HepG2 (cell line): Measurements from ENCODE around the gene CSNK1D. TPM values are rescaled to one million over a fixed set of nuclear protein-coding genes. Genes with fewer than 3 reads are reported as not detected.

Experiments used
- ADNP ChIP-seq: sonication (generic); formaldehyde crosslinking; IDR thresholded peaks from 2 replicates; pipeline ENCODE4 v1.4.0; 2020; ENCODE audit warnings: missing genetic modification reagents
- CCDC6 ChIP-seq: sonication (generic); formaldehyde crosslinking; IDR thresholded peaks from 2 replicates; pipeline ENCODE4 v1.8.1; 2022; ENCODE audit warnings: mild to moderate bottlenecking, missing genetic modification reagents, moderate library complexity
- EP300 ChIP-seq, 3 experiments: sonication (generic) in 1 of 3; formaldehyde crosslinking in 1 of 3; IDR thresholded peaks; 2 replicates each; pipeline versions ENCODE4 v1.5.1 to v1.6.1; 2011 to 2020; ENCODE audit warnings: low read depth in 2 of 3, low read length in 2 of 3, borderline replicate concordance in 1 of 3, improper control_type of control experiment in 1 of 3, mild to moderate bottlenecking in 1 of 3, missing genetic modification reagents in 1 of 3, moderate library complexity in 1 of 3
- GFI1 ChIP-seq: sonication (generic); formaldehyde crosslinking; IDR thresholded peaks from 2 replicates; pipeline ENCODE4 v1.5.0; 2020; ENCODE audit warnings: missing genetic modification reagents, mild to moderate bottlenecking, borderline replicate concordance
- NFE2L1 ChIP-seq: sonication (generic); formaldehyde crosslinking; IDR thresholded peaks from 2 replicates; pipeline ENCODE4 v1.4.0; 2020; ENCODE audit warnings: missing genetic modification reagents, mild to moderate bottlenecking, borderline replicate concordance
- RXRB ChIP-seq: IDR thresholded peaks from 2 replicates; pipeline ENCODE4 v1.6.1; 2016; ENCODE audit warnings: borderline replicate concordance, missing genetic modification reagents, missing compliant biosample characterization
- SIX4 ChIP-seq: sonication (generic); formaldehyde crosslinking; IDR thresholded peaks from 2 replicates; pipeline ENCODE4 v1.4.0; 2020; ENCODE audit warnings: missing genetic modification reagents
- THAP11 ChIP-seq: IDR thresholded peaks from 2 replicates; pipeline ENCODE4 v1.6.1; 2016; ENCODE audit warnings: missing biosample characterization, missing genetic modification reagents
- ZBTB38 ChIP-seq: sonication (generic); formaldehyde crosslinking; IDR thresholded peaks from 2 replicates; pipeline ENCODE4 v1.5.1; 2020; ENCODE audit warnings: mild to moderate bottlenecking, missing genetic modification reagents
- ZMAT3 ChIP-seq: sonication (generic); formaldehyde crosslinking; conservative IDR thresholded peaks from 2 replicates; pipeline ENCODE4 v1.7.0; 2021; ENCODE audit warnings: missing genetic modification reagents
- ZNF556 ChIP-seq: sonication (generic); formaldehyde crosslinking; IDR thresholded peaks from 2 replicates; pipeline ENCODE4 v1.4.0; 2020; ENCODE audit warnings: mild to moderate bottlenecking, missing genetic modification reagents, borderline replicate concordance
- ZNF558 ChIP-seq: sonication (generic); formaldehyde crosslinking; IDR thresholded peaks from 2 replicates; pipeline ENCODE4 v1.9.0; 2022; ENCODE audit warnings: mild to moderate bottlenecking, missing genetic modification reagents, borderline replicate concordance
- ZSCAN9 ChIP-seq: IDR thresholded peaks from 2 replicates; pipeline ENCODE4 v1.6.1; 2016; ENCODE audit warnings: borderline replicate concordance
- polyA plus RNA-seq, 8 experiments: library from polyadenylated mRNA; depleted of rRNA in 3 of 8; stranded (reverse) in 7 of 8; unstranded in 1 of 8; fragments of >200 nt; fragmentation: Illumina TruSeq in 4 of 8; extraction: Trizol in 4 of 8; gene quantifications; 2 replicates each; pipeline versions ENCODE4 v1.2.1 to v1.2.3, GENCODE V29; 2011 to 2016; ENCODE audit warnings: low read depth in 4 of 8, missing spikeins in 1 of 8, mixed read lengths in 1 of 8; ENCODE audit not compliant: insufficient read depth in 1 of 8
- total RNA-seq, 5 experiments: library from RNA; depleted of rRNA; stranded (reverse); fragments of >200 nt; fragmentation: Illumina TruSeq; extraction: Trizol; gene quantifications; 2 replicates each; pipeline ENCODE4 v1.2.3, GENCODE V29; 2016; ENCODE audit warnings: low read depth in 1 of 5
- TF ChIP-seq, protein P1 (sequence below): sonication (generic); formaldehyde crosslinking; IDR thresholded peaks from 2 replicates; pipeline ENCODE4 v1.9.0; 2021; ENCODE audit warnings: missing genetic modification reagents, mild to moderate bottlenecking, borderline replicate concordance
- TF ChIP-seq, protein P2 (sequence below): sonication (generic); formaldehyde crosslinking; IDR thresholded peaks from 2 replicates; pipeline ENCODE4 v1.8.0; 2022; ENCODE audit warnings: mild to moderate bottlenecking, missing genetic modification reagents, borderline replicate concordance
- TF ChIP-seq, protein P3 (sequence below): sonication (generic); formaldehyde crosslinking; IDR thresholded peaks from 2 replicates; pipeline ENCODE4 v1.5.1; 2020; ENCODE audit warnings: missing genetic modification reagents, mild to moderate bottlenecking, borderline replicate concordance
- TF ChIP-seq, protein P4 (sequence below): sonication (generic); formaldehyde crosslinking; IDR thresholded peaks from 2 replicates; pipeline ENCODE4 v1.5.1; 2020; ENCODE audit warnings: mild to moderate bottlenecking, missing genetic modification reagents, borderline replicate concordance

The CSNK1D gene
- total and polyA plus RNA-seq, 2 of the 13 experiments (the other 11 are each of a cell fraction or from before 2014, with no cell fraction given): 31.5 to 128 TPM

DNA sequence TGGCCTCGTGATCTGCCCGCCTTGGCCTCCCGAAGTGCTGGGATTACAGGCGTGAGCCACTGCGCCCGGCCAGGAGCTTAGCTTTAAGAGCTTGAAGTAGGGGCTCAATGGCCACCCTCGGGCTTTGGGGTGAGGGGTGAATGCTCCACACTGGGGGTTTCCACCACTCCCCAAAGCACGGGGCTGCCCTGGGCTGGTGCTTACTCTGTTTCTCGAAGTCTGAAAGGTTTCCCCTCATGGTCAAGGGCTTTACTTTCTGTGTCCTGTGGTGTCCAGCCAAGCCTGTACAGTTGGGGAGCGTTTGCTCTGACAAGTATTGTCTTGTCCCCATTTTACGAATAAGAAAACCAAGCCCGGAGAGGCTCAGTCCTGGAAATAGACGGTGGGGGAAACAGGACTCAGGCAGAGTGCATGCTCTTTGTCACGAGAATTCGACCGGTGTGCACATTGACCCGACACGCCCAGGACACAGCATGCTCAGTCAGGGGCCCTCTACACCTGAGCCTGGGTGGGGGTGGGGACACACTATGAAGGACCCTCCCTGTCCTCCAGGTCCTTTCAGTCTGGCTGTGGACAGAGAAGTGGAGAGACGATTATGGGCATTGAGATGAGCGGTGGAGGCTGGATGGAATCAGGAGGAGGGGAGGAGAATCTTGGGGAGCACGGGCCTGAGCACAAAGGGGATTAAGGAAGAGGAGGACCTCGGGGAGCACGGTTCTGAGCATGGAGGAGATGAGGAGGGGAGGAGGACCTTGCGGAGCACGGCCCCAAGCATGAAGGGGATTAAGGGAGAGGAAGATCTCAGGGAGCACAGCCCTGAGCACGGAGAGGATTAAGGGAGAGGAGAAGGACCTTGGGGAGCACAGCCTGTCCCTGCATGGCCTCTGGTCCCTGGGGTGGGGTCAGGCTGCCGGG, 36.4 kb upstream of the CSNK1D start (continued):
- TF ChIP-seq THAP11 (CRISPR knock-in tag) (0 out of 2 replicates have a peak, but pooled peaks have one; percentile 25), CCDC6 (CRISPR knock-in tag) (peak; percentile 29; the same call in 1 of the 2 replicates), GFI1 (CRISPR knock-in tag) (peak; percentile 27; the same call in 1 of the 2 replicates), RXRB (peak; percentile 80), ZSCAN9 (CRISPR knock-in tag) (0 out of 2 replicates have a peak, but pooled peaks have one; percentile 51), SIX4 (CRISPR knock-in tag) (no peak), NFE2L1 (CRISPR knock-in tag) (no peak), ZNF556 (CRISPR knock-in tag) (peak; percentile 60; the same call in 1 of the 2 replicates), ZMAT3 (CRISPR knock-in tag) (no peak), ZNF558 (CRISPR knock-in tag) (no peak), EP300 (IDR thresholded peaks at IDR 0.05; ENCODE audit: low read depth in 2 of 2, low read length in 2 of 2) (peak in 1 of 2 experiments; percentile 63; a peak in 2 of 4 replicates), EP300 (CRISPR knock-in tag; IDR thresholded peaks at IDR 0.05; ENCODE audit: borderline replicate concordance) (peak; percentile 33), ADNP (CRISPR knock-in tag) (0 out of 2 replicates have a peak, but pooled peaks have one; percentile 27), ZBTB38 (CRISPR knock-in tag) (peak; percentile 73; the same call in 1 of the 2 replicates)
- TF ChIP-seq, protein P1, sequence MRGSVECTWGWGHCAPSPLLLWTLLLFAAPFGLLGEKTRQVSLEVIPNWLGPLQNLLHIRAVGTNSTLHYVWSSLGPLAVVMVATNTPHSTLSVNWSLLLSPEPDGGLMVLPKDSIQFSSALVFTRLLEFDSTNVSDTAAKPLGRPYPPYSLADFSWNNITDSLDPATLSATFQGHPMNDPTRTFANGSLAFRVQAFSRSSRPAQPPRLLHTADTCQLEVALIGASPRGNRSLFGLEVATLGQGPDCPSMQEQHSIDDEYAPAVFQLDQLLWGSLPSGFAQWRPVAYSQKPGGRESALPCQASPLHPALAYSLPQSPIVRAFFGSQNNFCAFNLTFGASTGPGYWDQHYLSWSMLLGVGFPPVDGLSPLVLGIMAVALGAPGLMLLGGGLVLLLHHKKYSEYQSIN (CRISPR knock-in tag): no peak
- TF ChIP-seq, protein P2, sequence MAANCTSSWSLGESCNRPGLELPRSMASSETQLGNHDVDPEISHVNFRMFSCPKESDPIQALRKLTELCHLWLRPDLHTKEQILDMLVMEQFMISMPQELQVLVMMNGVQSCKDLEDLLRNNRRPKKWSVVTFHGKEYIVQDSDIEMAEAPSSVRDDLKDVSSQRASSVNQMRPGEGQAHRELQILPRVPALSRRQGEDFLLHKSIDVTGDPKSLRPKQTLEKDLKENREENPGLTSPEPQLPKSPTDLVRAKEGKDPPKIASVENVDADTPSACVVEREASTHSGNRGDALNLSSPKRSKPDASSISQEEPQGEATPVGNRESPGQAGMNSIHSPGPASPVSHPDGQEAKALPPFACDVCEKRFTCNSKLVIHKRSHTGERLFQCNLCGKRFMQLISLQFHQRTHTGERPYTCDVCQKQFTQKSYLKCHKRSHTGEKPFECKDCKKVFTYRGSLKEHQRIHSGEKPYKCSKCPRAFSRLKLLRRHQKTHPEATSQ (CRISPR knock-in tag): no peak
- TF ChIP-seq, protein P3, sequence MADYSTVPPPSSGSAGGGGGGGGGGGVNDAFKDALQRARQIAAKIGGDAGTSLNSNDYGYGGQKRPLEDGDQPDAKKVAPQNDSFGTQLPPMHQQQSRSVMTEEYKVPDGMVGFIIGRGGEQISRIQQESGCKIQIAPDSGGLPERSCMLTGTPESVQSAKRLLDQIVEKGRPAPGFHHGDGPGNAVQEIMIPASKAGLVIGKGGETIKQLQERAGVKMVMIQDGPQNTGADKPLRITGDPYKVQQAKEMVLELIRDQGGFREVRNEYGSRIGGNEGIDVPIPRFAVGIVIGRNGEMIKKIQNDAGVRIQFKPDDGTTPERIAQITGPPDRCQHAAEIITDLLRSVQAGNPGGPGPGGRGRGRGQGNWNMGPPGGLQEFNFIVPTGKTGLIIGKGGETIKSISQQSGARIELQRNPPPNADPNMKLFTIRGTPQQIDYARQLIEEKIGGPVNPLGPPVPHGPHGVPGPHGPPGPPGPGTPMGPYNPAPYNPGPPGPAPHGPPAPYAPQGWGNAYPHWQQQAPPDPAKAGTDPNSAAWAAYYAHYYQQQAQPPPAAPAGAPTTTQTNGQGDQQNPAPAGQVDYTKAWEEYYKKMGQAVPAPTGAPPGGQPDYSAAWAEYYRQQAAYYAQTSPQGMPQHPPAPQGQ (CRISPR knock-in tag): no peak
- TF ChIP-seq, protein P4, sequence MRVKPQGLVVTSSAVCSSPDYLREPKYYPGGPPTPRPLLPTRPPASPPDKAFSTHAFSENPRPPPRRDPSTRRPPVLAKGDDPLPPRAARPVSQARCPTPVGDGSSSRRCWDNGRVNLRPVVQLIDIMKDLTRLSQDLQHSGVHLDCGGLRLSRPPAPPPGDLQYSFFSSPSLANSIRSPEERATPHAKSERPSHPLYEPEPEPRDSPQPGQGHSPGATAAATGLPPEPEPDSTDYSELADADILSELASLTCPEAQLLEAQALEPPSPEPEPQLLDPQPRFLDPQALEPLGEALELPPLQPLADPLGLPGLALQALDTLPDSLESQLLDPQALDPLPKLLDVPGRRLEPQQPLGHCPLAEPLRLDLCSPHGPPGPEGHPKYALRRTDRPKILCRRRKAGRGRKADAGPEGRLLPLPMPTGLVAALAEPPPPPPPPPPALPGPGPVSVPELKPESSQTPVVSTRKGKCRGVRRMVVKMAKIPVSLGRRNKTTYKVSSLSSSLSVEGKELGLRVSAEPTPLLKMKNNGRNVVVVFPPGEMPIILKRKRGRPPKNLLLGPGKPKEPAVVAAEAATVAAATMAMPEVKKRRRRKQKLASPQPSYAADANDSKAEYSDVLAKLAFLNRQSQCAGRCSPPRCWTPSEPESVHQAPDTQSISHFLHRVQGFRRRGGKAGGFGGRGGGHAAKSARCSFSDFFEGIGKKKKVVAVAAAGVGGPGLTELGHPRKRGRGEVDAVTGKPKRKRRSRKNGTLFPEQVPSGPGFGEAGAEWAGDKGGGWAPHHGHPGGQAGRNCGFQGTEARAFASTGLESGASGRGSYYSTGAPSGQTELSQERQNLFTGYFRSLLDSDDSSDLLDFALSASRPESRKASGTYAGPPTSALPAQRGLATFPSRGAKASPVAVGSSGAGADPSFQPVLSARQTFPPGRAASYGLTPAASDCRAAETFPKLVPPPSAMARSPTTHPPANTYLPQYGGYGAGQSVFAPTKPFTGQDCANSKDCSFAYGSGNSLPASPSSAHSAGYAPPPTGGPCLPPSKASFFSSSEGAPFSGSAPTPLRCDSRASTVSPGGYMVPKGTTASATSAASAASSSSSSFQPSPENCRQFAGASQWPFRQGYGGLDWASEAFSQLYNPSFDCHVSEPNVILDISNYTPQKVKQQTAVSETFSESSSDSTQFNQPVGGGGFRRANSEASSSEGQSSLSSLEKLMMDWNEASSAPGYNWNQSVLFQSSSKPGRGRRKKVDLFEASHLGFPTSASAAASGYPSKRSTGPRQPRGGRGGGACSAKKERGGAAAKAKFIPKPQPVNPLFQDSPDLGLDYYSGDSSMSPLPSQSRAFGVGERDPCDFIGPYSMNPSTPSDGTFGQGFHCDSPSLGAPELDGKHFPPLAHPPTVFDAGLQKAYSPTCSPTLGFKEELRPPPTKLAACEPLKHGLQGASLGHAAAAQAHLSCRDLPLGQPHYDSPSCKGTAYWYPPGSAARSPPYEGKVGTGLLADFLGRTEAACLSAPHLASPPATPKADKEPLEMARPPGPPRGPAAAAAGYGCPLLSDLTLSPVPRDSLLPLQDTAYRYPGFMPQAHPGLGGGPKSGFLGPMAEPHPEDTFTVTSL (CRISPR knock-in tag): peak; percentile 48; the same call in 1 of the 2 replicates
